ENCODE measurements around the gene AVPR1A. TPM values are rescaled to one million over a fixed set of nuclear protein-coding genes. Genes with fewer than 3 reads are reported as not detected.

Gene AVPR1A
- total and polyA plus RNA-seq, 10 of the 15 experiments (the other 5 are each of a cell fraction or from before 2014, with no cell fraction given) = 0.04 to 0.10 TPM; not detected in 8

DNA sequence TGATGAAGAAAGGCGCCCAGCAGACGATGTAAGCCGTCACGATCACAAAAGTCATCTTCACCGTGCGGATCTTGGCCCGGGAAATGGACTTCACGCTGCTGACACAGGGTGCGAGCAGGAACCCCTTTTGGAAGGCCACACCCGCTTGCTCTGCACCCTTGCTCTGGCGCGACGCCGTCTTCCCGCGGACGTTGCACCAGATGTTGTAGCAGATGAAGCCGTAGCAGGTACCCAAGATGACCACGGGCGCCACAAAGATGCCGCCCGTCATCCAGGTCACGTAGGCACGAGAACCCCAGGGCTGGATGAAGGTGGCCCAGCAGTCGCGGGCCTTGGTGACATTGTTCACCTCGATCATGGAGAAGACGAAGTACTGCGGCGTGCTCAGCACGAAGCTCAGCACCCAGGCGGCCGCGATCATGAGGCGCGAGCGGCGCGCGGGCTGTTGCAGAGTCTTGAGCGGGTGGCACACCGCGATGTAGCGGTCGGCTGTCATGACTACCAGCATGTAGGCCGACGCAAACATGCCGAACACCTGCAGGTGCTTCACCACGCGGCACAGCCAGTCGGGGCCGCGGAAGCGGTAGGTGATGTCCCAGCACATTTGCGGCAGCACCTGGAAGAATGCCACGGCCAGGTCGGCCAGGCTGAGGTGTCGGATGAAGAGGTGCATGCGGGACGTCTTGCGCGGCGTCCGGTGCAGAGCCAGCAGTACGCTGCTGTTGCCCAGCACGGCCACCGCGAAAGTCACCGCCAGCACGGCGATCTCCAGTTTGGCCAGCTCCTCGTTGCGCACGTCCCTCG lies 890 bp downstream of the AVPR1A start (continued):
- TF ChIP-seq, protein P1, sequence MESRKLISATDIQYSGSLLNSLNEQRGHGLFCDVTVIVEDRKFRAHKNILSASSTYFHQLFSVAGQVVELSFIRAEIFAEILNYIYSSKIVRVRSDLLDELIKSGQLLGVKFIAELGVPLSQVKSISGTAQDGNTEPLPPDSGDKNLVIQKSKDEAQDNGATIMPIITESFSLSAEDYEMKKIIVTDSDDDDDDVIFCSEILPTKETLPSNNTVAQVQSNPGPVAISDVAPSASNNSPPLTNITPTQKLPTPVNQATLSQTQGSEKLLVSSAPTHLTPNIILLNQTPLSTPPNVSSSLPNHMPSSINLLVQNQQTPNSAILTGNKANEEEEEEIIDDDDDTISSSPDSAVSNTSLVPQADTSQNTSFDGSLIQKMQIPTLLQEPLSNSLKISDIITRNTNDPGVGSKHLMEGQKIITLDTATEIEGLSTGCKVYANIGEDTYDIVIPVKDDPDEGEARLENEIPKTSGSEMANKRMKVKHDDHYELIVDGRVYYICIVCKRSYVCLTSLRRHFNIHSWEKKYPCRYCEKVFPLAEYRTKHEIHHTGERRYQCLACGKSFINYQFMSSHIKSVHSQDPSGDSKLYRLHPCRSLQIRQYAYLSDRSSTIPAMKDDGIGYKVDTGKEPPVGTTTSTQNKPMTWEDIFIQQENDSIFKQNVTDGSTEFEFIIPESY (IDR thresholded peaks at IDR 0.05) = no peak
- TF ChIP-seq, protein P2, sequence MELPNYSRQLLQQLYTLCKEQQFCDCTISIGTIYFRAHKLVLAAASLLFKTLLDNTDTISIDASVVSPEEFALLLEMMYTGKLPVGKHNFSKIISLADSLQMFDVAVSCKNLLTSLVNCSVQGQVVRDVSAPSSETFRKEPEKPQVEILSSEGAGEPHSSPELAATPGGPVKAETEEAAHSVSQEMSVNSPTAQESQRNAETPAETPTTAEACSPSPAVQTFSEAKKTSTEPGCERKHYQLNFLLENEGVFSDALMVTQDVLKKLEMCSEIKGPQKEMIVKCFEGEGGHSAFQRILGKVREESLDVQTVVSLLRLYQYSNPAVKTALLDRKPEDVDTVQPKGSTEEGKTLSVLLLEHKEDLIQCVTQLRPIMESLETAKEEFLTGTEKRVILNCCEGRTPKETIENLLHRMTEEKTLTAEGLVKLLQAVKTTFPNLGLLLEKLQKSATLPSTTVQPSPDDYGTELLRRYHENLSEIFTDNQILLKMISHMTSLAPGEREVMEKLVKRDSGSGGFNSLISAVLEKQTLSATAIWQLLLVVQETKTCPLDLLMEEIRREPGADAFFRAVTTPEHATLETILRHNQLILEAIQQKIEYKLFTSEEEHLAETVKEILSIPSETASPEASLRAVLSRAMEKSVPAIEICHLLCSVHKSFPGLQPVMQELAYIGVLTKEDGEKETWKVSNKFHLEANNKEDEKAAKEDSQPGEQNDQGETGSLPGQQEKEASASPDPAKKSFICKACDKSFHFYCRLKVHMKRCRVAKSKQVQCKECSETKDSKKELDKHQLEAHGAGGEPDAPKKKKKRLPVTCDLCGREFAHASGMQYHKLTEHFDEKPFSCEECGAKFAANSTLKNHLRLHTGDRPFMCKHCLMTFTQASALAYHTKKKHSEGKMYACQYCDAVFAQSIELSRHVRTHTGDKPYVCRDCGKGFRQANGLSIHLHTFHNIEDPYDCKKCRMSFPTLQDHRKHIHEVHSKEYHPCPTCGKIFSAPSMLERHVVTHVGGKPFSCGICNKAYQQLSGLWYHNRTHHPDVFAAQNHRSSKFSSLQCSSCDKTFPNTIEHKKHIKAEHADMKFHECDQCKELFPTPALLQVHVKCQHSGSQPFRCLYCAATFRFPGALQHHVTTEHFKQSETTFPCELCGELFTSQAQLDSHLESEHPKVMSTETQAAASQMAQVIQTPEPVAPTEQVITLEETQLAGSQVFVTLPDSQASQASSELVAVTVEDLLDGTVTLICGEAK (IDR thresholded peaks at IDR 0.05; ENCODE audit: borderline replicate concordance) = no peak
- TF ChIP-seq SMARCA5 (IDR thresholded peaks at IDR 0.05) (no peak), SP1 (IDR thresholded peaks at IDR 0.05; ENCODE audit: low read depth, low read length) (no peak), BHLHE40 (IDR thresholded peaks at IDR 0.05; ENCODE audit: borderline replicate concordance in 1 of 2, low read depth in 2 of 2, low read length in 1 of 2) (no peak)
